ENCODE results near the gene MAN2A1. TPM values are rescaled to one million over a fixed set of nuclear protein-coding genes. Genes with fewer than 3 reads are reported as not detected.
A peak's percentile ranks its signal among the peaks of the same experiment; 100 is the strongest.

Gene MAN2A1
- total RNA-seq, 1 donor from 2014 or later = 9.2 TPM

DNA sequence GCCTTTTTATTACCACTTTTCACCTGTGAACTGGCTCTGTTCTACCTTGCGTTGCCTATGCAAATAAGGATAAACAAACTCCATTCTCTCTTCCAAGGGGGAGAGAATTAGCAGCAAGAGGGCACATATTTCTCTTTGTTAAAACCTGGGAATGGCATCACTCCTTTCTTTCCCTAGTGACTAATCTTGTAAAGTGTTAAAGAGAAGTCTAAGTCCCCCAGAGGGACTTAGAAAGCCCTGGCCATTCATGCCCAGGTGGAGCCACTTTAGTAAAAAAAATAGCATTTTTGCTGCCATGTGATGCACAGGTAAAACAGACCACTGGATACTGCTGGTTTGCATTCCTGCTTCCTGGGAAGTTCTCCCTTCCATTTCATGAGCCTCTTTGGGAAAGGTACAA, 148.4 kb downstream of the MAN2A1 start:
- Histone ChIP-seq H3K27ac (replicated peaks) (no peak overlapping the region), H3K4me1 (no peaks in the 10 kb centered on the region), H3K4me3 (no peak overlapping the region), H3K36me3 (peaks cover 24% of the 10 kb centered on the region), H3K27me3 (ENCODE audit: low read depth) (no peaks in the 10 kb centered on the region), H3K9me3 (replicated peaks) (no peaks in the 10 kb centered on the region)
- intact Hi-C loops (cut with micrococcal nuclease) = no loop called here
- TF ChIP-seq, protein P1, sequence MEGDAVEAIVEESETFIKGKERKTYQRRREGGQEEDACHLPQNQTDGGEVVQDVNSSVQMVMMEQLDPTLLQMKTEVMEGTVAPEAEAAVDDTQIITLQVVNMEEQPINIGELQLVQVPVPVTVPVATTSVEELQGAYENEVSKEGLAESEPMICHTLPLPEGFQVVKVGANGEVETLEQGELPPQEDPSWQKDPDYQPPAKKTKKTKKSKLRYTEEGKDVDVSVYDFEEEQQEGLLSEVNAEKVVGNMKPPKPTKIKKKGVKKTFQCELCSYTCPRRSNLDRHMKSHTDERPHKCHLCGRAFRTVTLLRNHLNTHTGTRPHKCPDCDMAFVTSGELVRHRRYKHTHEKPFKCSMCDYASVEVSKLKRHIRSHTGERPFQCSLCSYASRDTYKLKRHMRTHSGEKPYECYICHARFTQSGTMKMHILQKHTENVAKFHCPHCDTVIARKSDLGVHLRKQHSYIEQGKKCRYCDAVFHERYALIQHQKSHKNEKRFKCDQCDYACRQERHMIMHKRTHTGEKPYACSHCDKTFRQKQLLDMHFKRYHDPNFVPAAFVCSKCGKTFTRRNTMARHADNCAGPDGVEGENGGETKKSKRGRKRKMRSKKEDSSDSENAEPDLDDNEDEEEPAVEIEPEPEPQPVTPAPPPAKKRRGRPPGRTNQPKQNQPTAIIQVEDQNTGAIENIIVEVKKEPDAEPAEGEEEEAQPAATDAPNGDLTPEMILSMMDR (IDR thresholded peaks at IDR 0.05; ENCODE audit: borderline replicate concordance) = no peak
- DNase-seq = no peak

DNA sequence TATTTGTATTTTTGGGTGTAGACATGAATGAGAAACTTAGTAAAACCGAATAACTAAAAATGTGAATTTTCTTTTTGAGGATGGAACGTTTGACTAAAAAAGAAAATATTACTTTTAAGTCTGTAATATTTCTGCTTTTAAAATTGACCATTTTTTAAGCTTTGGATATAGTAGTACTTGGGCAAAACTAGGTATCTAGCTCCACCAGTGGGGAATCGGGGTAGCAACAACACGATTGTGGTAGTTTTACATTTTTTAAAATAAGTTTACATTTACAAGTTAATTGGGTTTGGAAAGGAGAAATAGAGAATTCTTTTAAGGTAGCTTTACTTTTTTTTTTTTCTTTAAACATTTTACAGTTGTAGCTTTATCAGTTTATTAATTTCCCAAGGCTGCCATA, 154.4 kb downstream of the MAN2A1 start:
- peaks cover 48% of the 10 kb centered on the region for H3K36me3 ChIP-seq
- no peaks in the 10 kb centered on the region for H3K27me3 ChIP-seq (ENCODE audit: low read depth)
- DNase-seq = no peak
- no peaks in the 10 kb centered on the region for H3K9me3 ChIP-seq (replicated peaks)
- no peak overlapping the region for H3K4me3 ChIP-seq
- H3K4me1 ChIP-seq = no peaks in the 10 kb centered on the region
- intact Hi-C loops (cut with micrococcal nuclease) = no loop called here
- H3K27ac ChIP-seq (replicated peaks) = no peak overlapping the region
- TF ChIP-seq, protein P1 (IDR thresholded peaks at IDR 0.05; ENCODE audit: borderline replicate concordance) = peak; percentile 25

DNA sequence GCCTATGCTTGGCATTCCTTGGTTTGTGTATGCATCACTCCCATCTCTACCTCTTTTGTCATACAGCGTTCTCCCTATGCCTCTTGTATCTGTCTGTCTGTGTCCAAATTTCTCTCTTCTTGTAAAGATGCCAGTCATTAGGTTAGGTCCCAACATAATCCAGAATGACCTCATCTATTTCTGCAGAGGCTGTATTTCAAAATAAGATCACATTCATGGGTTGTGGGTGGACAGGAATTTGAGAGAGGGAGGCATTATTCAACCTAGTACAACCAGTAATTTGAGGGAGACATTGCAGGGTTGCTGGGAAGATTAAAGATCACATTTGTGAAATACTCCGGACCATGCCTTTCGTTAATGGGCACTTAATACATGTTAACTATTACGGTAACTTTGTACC, 155.0 kb downstream of the MAN2A1 start:
- intact Hi-C loops (cut with micrococcal nuclease) = no loop called here
- peaks cover 54% of the 10 kb centered on the region for H3K36me3 ChIP-seq
- TF ChIP-seq, protein P1 (IDR thresholded peaks at IDR 0.05; ENCODE audit: borderline replicate concordance) = no peak

DNA sequence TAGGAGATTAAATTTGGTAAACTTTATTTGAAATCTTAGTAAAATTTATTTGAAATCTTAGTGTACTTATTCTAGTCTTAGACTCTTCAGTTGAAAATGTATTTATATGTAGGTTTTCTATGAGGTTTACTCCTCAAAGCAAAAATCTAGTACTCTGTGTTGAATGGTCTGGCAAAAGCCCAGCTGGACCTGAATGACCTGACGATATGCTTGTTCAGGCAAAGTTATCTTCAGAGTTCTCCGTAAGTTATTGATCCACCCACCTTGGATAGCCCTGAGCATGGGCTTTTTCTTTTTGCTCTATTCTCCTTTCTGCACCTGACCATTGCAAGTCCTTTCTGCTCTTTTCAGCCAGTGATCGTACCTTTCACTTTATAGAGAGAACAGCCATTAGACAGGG, 158.4 kb downstream of the MAN2A1 start:
- no peaks in the 10 kb centered on the region for H3K9me3 ChIP-seq (replicated peaks)
- TF ChIP-seq, protein P1 (IDR thresholded peaks at IDR 0.05; ENCODE audit: borderline replicate concordance) = no peak
- no peak for DNase-seq
- H3K4me1 ChIP-seq = no peaks in the 10 kb centered on the region
- no peaks in the 10 kb centered on the region for H3K27me3 ChIP-seq (ENCODE audit: low read depth)
- no peak overlapping the region for H3K27ac ChIP-seq (replicated peaks)
- H3K4me3 ChIP-seq = no peak overlapping the region
- intact Hi-C loops (cut with micrococcal nuclease) = no loop called here
- peaks cover 51% of the 10 kb centered on the region for H3K36me3 ChIP-seq

More for the DNA sequence above, 155.0 kb downstream of the MAN2A1 start:
- no peaks in the 10 kb centered on the region for H3K9me3 ChIP-seq (replicated peaks)
- no peak for DNase-seq
- H3K4me3 ChIP-seq = no peak overlapping the region
- H3K27ac ChIP-seq (replicated peaks) = no peak overlapping the region
- H3K27me3 ChIP-seq (ENCODE audit: low read depth) = no peaks in the 10 kb centered on the region
- no peaks in the 10 kb centered on the region for H3K4me1 ChIP-seq

DNA sequence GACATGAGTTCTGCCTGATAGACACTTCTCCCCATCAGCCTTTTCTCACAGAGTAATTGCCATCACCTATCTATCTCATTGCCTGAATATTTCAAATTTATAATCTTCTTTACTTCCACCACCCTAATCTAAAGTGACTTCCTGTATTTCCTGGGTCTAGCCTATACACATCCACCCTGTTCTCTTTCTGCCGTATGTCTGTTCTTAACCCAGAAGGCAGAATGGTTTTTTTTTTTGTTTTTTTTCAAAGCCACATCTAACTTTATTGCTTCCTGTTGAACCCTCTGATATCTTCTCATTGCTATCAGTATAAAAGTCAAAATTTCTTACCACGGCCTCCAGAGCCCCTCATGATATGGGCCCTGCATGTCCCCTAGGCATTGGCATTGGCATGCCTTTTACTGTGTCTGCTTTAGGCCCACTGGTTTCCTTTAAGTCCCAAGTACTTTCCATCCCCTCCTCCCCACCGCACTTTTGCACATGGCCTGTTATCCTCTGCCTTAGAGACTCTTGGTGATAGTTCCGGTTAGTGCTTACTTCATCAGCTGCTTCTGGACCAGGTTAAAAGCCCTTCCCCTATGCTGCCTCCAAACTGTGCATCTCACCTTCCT, 159.9 kb downstream of the MAN2A1 start:
- TF ChIP-seq, protein P1 (IDR thresholded peaks at IDR 0.05; ENCODE audit: borderline replicate concordance) = no peak
- H3K36me3 ChIP-seq = peaks cover 51% of the 10 kb centered on the region
- H3K4me3 ChIP-seq = no peak overlapping the region
- H3K27me3 ChIP-seq (ENCODE audit: low read depth) = no peaks in the 10 kb centered on the region
- H3K9me3 ChIP-seq (replicated peaks) = no peaks in the 10 kb centered on the region
- H3K27ac ChIP-seq (replicated peaks) = no peak overlapping the region
- DNase-seq = no peak
- intact Hi-C loops (cut with micrococcal nuclease) = no loop called here
- no peaks in the 10 kb centered on the region for H3K4me1 ChIP-seq

Data from left ventricle myocardium inferior (tissue), 1 donor.